ENCODE results near the gene SYNDIG1L. TPM values are rescaled to one million over a fixed set of nuclear protein-coding genes. Genes with fewer than 3 reads are reported as not detected.

SYNDIG1L gene
- total RNA-seq, 1 donor from 2014 or later = 1.6 TPM

GRCh38 chr14:74408870-74409269 lies 17.1 kb downstream of the SYNDIG1L start:
- Histone ChIP-seq H3K9me3 (no peaks in the 10 kb centered on the region), H3K4me3 (no peak overlapping the region), H3K27ac (no peak overlapping the region), H3K4me1 (no peaks in the 10 kb centered on the region), H3K36me3 (no peaks in the 10 kb centered on the region), H3K27me3 (ENCODE audit: low read depth) (peaks cover 10% of the 10 kb centered on the region)
- ATAC-seq (no peak), DNase-seq (no peak)
- no peak for TF ChIP-seq CTCF (IDR thresholded peaks at IDR 0.05)
- intact Hi-C loops (cut with DNase I) = no loop called here

- no peaks in the 10 kb centered on the region for H3K36me3 ChIP-seq
- H3K27ac ChIP-seq = no peak overlapping the region
- peaks cover 10% of the 10 kb centered on the region for H3K27me3 ChIP-seq (ENCODE audit: low read depth)
- no peak for DNase-seq
- H3K9me3 ChIP-seq = no peaks in the 10 kb centered on the region
- H3K4me3 ChIP-seq = no peak overlapping the region
- intact Hi-C loops (cut with DNase I) = no loop called here
- no peak for TF ChIP-seq CTCF (IDR thresholded peaks at IDR 0.05)
- H3K4me1 ChIP-seq = peaks cover 4% of the 10 kb centered on the region
- ATAC-seq = no peak
These were observed 18.2 kb downstream of the SYNDIG1L start for GRCh38 chr14:74407801-74408154.

GRCh38 chr14:74407021-74407800 lies 18.8 kb downstream of the SYNDIG1L start:
- Histone ChIP-seq H3K4me3 (no peak overlapping the region), H3K27ac (no peak overlapping the region), H3K36me3 (no peaks in the 10 kb centered on the region), H3K9me3 (no peaks in the 10 kb centered on the region), H3K4me1 (peaks cover 10% of the 10 kb centered on the region), H3K27me3 (ENCODE audit: low read depth) (peaks cover 10% of the 10 kb centered on the region)
- ATAC-seq = no peak
- DNase-seq = no peak
- intact Hi-C loops (cut with DNase I) = no loop called here
- no peak for TF ChIP-seq CTCF (IDR thresholded peaks at IDR 0.05)

DNA sequence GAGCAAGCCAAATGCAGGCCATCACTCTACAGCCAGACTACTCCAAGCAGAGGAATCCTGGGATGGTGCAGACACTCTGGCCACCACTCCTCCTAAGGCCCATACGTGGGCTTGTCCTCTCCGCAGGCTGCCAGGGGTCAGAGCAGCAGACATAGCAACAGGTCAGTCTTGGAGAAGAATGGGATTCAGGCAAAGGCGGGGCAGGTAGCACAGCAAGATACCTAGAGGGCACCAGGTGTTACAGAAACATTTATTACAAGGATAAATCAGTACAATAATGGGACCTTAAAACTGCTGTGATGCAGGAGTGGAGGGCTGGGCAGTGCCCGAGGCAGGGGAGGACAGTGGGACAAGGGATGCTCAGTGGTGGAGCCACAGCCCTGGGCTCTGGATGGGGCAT lies 20.3 kb downstream of the SYNDIG1L start:
- H3K36me3 ChIP-seq = no peaks in the 10 kb centered on the region
- ATAC-seq (no peak), DNase-seq (peak; percentile 34)
- H3K9me3 ChIP-seq = no peaks in the 10 kb centered on the region
- intact Hi-C loops (cut with DNase I) = no loop called here
- H3K27me3 ChIP-seq (ENCODE audit: low read depth) = peaks cover 10% of the 10 kb centered on the region
- H3K4me1 ChIP-seq = peaks cover 24% of the 10 kb centered on the region
- H3K4me3 ChIP-seq = no peak overlapping the region
- H3K27ac ChIP-seq = no peak overlapping the region
- TF ChIP-seq CTCF (IDR thresholded peaks at IDR 0.05) = no peak

GRCh38 chr14:74404435-74404834 lies 21.6 kb downstream of the SYNDIG1L start:
- no peaks in the 10 kb centered on the region for H3K36me3 ChIP-seq
- H3K27ac ChIP-seq = no peak overlapping the region
- ATAC-seq (no peak), DNase-seq (peak; percentile 24)
- peaks cover 24% of the 10 kb centered on the region for H3K4me1 ChIP-seq
- H3K9me3 ChIP-seq = no peaks in the 10 kb centered on the region
- H3K4me3 ChIP-seq = no peak overlapping the region
- TF ChIP-seq CTCF (IDR thresholded peaks at IDR 0.05) = no peak
- peaks cover 8% of the 10 kb centered on the region for H3K27me3 ChIP-seq (ENCODE audit: low read depth)
- intact Hi-C loops (cut with DNase I) = no loop called here

Measured in lower lobe of right lung (tissue), 2 donors.